HUES64 (cell line): Measurements from ENCODE around the gene RPS6KA2.
"Not testable (repeated sequence)": the region's sequence is repeated elsewhere in the genome, so short reads cannot be mapped to it uniquely, and the experiment has no call there.

Source experiments
- H3K27ac ChIP-seq: 2 replicates; pipeline ENCODE4 v1.7.0; 2013; ENCODE audit warnings: low read depth, low read length, inconsistent platforms
- H3K27me3 ChIP-seq: 2 replicates; pipeline ENCODE4 v1.6.1; 2013; ENCODE audit warnings: mild to moderate bottlenecking, low read length; ENCODE audit not compliant: insufficient read depth
- H3K36me3 ChIP-seq: 2 replicates; pipeline ENCODE4 v1.6.1; 2013; ENCODE audit warnings: mild to moderate bottlenecking, low read length; ENCODE audit not compliant: insufficient read depth
- H3K4me1 ChIP-seq: 2 replicates; pipeline ENCODE4 v1.6.1; 2013; ENCODE audit warnings: mild to moderate bottlenecking, low read length, moderate library complexity; ENCODE audit not compliant: insufficient read depth
- H3K4me3 ChIP-seq: 2 replicates; pipeline ENCODE4 v1.5.1; 2013; ENCODE audit warnings: mild to moderate bottlenecking, low read length, moderate library complexity
- H3K9ac ChIP-seq: 2 replicates; pipeline ENCODE4 v1.6.1; 2013; ENCODE audit warnings: mild to moderate bottlenecking, low read depth, low read length
- H3K9me3 ChIP-seq: 2 replicates; pipeline ENCODE4 v1.6.1; 2013; ENCODE audit warnings: low read depth, low read length; ENCODE audit not compliant: insufficient read depth
- WGBS: fragments of 150-250, 120-280 bp; methylation state at CpG from one replicate; pipeline ENCODE4 v1.1.7; 2013; ENCODE audit warnings: missing lambda C conversion rate; 5-methylcytosine and 5-hydroxymethylcytosine counted together

RPS6KA2 gene

DNA sequence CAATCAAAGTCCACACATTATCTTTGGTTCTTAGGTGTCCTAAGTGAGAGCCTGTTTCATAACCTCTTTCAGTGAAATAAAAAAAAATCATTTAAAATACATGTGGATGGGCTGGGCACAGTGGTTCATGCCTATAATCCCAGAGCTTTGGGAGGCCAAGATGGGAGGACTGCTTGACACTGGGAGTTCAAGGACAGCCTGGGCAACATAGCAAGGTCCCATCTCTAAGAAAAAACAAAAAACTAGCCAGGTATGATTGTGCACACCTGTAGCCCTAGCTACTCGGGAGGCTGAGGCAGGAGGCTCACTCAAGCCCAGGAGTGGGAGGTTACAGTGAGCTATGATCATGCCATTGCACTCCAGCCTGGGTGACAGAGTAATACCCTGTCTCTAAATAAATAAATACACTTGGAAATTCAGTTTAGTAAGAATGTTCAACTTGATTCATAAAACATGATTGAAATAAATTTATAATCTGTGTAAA, 247.9 kb downstream of the RPS6KA2 start:
- peaks cover 15% of the 10 kb centered on the region for H3K4me1 ChIP-seq
- WGBS: 100% methylated on average over 1 of the region's 1 CpG
- H3K9me3 ChIP-seq: no peaks in the 10 kb centered on the region
- no peak overlapping the region for H3K27ac ChIP-seq
- H3K9ac ChIP-seq: no peak overlapping the region
- H3K36me3 ChIP-seq: no peaks in the 10 kb centered on the region
- H3K4me3 ChIP-seq: no peak overlapping the region
- H3K27me3 ChIP-seq: peaks cover 3% of the 10 kb centered on the region

DNA sequence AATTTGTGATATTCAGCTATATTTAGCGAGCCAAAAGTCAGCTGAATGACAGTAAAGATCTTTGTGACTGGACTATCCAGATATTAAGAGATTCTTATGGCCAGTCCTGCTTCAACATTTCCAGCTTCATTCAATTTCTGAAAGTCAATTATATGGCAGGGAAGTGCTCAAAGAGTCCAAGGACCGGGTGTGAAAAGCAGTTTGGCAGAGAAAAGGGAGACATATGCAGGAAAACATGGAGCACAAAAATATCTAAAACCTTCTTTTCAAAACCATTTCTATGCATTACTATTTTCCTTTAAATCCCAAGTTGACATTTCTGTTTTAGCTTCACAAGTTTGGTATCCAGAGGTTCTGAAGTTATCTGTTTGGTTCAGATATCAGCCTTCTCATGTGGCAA, 249.3 kb downstream of the RPS6KA2 start:
- Histone ChIP-seq H3K4me1 (peaks cover 15% of the 10 kb centered on the region), H3K4me3 (no peak overlapping the region), H3K9ac (no peak overlapping the region), H3K36me3 (no peaks in the 10 kb centered on the region), H3K9me3 (no peaks in the 10 kb centered on the region), H3K27ac (no peak overlapping the region), H3K27me3 (peaks cover 3% of the 10 kb centered on the region)
- WGBS: 80% methylated on average over 2 of the region's 2 CpGs

- no peak overlapping the region for H3K9ac ChIP-seq
These were observed 252.0 kb downstream of the RPS6KA2 start for GRCh38 chr6:166375013-166375412.

GRCh38 chr6:166370489-166370888, 256.6 kb downstream of the RPS6KA2 start:
- 100% methylated on average over 3 of the region's 3 CpGs for WGBS
- H3K9me3 ChIP-seq: no peaks in the 10 kb centered on the region

More at GRCh38 chr6:166375013-166375412, 252.0 kb downstream of the RPS6KA2 start:
- no CpG with 5 or more reads among the region's 1 CpG for WGBS
- Histone ChIP-seq H3K27me3 (no peaks in the 10 kb centered on the region), H3K27ac (no peak overlapping the region), H3K9me3 (no peaks in the 10 kb centered on the region), H3K4me3 (no peak overlapping the region), H3K36me3 (no peaks in the 10 kb centered on the region), H3K4me1 (peaks cover 10% of the 10 kb centered on the region)

DNA sequence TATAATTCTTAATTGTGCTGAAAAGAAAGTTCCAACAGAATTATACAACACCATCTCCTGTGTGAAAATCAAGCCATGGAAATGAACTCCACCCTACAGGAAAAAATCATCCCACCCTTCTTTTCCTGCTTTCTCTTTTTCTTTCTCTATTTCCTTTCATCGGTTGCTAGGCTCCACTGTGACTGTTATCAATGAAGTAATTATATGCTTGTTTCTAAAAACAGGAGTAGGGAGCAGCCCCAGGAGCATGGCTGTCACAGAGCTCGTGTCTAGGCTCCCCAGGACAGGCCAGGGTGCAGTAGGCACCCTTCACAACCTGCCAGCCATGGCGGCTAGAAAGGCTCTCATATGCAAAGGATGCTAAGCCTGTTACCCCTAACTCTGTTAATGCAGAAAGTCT, 257.3 kb downstream of the RPS6KA2 start:
- Histone ChIP-seq H3K9ac (0 out of 2 replicates have a peak overlapping the region, but pooled peaks have one; percentile 12), H3K4me1 (peaks cover 35% of the 10 kb centered on the region), H3K27me3 (no peaks in the 10 kb centered on the region), H3K36me3 (no peaks in the 10 kb centered on the region), H3K9me3 (no peaks in the 10 kb centered on the region), H3K27ac (no peak overlapping the region), H3K4me3 (no peak overlapping the region)
- 84% methylated on average over 3 of the region's 3 CpGs for WGBS

More at GRCh38 chr6:166370489-166370888, 256.6 kb downstream of the RPS6KA2 start:
- Histone ChIP-seq H3K4me1 (peaks cover 33% of the 10 kb centered on the region), H3K4me3 (no peak overlapping the region), H3K36me3 (no peaks in the 10 kb centered on the region), H3K9ac (no peak overlapping the region), H3K27ac (no peak overlapping the region), H3K27me3 (no peaks in the 10 kb centered on the region)

DNA sequence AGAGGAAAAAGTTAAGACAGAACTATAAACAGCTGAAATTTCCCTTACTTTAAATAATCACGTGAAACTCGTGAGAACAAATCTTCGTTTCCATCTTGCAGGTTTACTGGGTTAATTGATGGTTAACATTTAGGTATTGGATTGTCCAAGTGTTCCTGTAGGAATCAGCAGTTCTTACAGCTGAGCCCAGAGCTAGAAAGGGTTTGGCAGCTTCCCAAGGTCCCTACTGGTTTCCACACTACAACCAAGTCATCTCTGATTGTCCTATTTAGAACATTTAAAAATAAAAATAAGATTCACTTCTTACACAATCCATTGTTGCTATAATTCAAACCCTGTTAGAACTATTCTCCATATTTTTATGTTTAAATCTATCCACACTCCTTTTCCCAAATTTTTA, 260.1 kb downstream of the RPS6KA2 start:
- Histone ChIP-seq H3K9ac (no peak overlapping the region), H3K27ac (no peak overlapping the region), H3K4me1 (peaks cover 38% of the 10 kb centered on the region), H3K4me3 (no peak overlapping the region), H3K9me3 (no peaks in the 10 kb centered on the region), H3K27me3 (no peaks in the 10 kb centered on the region), H3K36me3 (no peaks in the 10 kb centered on the region)
- 89% methylated on average over 3 of the region's 3 CpGs for WGBS

- Histone ChIP-seq H3K36me3 (no peaks in the 10 kb centered on the region), H3K27ac (peak overlapping the region; percentile 95), H3K9ac (peak overlapping the region; percentile 32), H3K9me3 (no peaks in the 10 kb centered on the region), H3K27me3 (no peaks in the 10 kb centered on the region), H3K4me3 (peak overlapping the region; percentile 17), H3K4me1 (peaks cover 42% of the 10 kb centered on the region)
- WGBS: 32% methylated on average over 6 of the region's 6 CpGs
These were observed 261.2 kb downstream of the RPS6KA2 start for GRCh38 chr6:166365806-166366205.

- peak overlapping the region; percentile 95 for H3K27ac ChIP-seq
- WGBS: 10% methylated on average over 2 of the region's 2 CpGs
These were observed 261.8 kb downstream of the RPS6KA2 start for GRCh38 chr6:166365221-166365620.

DNA sequence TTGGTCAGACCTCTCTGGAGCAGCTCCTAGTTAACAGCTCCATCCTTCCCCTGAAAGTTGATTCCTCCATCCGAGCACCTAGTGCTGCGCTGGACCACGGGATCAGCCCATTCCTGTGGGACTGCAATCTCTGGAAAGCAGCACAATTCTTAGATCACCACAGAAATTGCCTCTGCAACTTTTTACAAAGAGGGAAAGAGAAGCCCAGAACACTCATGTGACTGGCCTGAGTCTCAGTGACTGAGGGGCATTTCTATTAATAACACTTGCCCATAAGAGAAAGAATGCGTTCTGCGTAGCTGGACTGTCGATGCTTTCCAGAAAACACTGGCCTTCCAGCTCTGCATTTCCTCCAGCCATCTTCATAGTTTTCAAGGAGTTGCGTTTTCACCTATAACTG, 262.6 kb downstream of the RPS6KA2 start:
- H3K27me3 ChIP-seq: no peaks in the 10 kb centered on the region
- peak overlapping the region; percentile 32; the same call in 1 of the 2 replicates for H3K9ac ChIP-seq
- peak overlapping the region; percentile 95 for H3K27ac ChIP-seq
- H3K36me3 ChIP-seq: no peaks in the 10 kb centered on the region
- H3K9me3 ChIP-seq: no peaks in the 10 kb centered on the region
- no peak overlapping the region for H3K4me3 ChIP-seq
- WGBS: 85% methylated on average over 7 of the region's 7 CpGs
- H3K4me1 ChIP-seq: peaks cover 55% of the 10 kb centered on the region

More at GRCh38 chr6:166365221-166365620, 261.8 kb downstream of the RPS6KA2 start:
- H3K9ac ChIP-seq: peak overlapping the region; percentile 32
- peaks cover 48% of the 10 kb centered on the region for H3K4me1 ChIP-seq
- H3K27me3 ChIP-seq: no peaks in the 10 kb centered on the region
- peak overlapping the region; percentile 17 for H3K4me3 ChIP-seq
- no peaks in the 10 kb centered on the region for H3K9me3 ChIP-seq
- no peaks in the 10 kb centered on the region for H3K36me3 ChIP-seq

GRCh38 chr6:166362427-166362826, 264.6 kb downstream of the RPS6KA2 start:
- peaks cover 49% of the 10 kb centered on the region for H3K4me1 ChIP-seq
- H3K36me3 ChIP-seq, H3K27me3 ChIP-seq, H3K9me3 ChIP-seq, H3K27ac ChIP-seq, H3K4me3 ChIP-seq, H3K9ac ChIP-seq: not testable (repeated sequence)
- 95% methylated on average over 4 of the region's 4 CpGs for WGBS

DNA sequence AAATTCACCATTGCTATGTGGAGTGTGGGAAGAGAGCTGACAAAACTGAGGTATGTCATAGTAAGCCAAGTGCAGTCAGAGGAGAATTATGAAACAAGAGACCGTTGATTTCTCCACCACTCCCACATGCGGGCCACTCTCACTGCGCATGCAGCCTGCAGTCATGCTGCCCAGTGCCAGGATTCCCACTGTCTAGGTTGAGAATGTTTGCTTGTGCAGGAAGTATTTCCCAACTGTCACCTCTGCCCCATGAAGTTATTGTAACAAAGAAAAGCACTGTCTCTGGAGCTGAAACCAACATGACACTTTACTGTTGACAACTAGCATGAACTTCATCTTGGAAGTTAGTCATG, 266.0 kb downstream of the RPS6KA2 start:
- Histone ChIP-seq H3K36me3 (no peaks in the 10 kb centered on the region), H3K9ac (no peak overlapping the region), H3K27ac (no peak overlapping the region), H3K4me3 (no peak overlapping the region), H3K27me3 (no peaks in the 10 kb centered on the region), H3K4me1 (peaks cover 37% of the 10 kb centered on the region), H3K9me3 (no peaks in the 10 kb centered on the region)
- 95% methylated on average over 3 of the region's 3 CpGs for WGBS
